Activated B cell treated with CpG ODN at 0.5 μM for 24 hours (primary cell): ENCODE data around the gene PIGV. TPM values are rescaled to one million over a fixed set of nuclear protein-coding genes. Genes with fewer than 3 reads are reported as not detected.
"Not testable (repeated sequence)": the region's sequence is repeated elsewhere in the genome, so short reads cannot be mapped to it uniquely, and the experiment has no call there.

ENCODE experiments used
- ATAC-seq: fragments of 200-7000 bp; cut with Tn5 transposase; one replicate; pipeline ENCODE4 v1.10.0; 2021; ENCODE audit warnings: low read depth, mild to moderate bottlenecking, moderate library complexity
- CTCF ChIA-PET: fragments of 350-600 bp; sonication (Branson Sonifier 250); formaldehyde crosslinking; loops from one replicate; lab custom pipeline; 2021; ENCODE audit warnings: antibody characterized with exemption; lab: Charles Lee
- POLR2A ChIA-PET: fragments of 350-600 bp; sonication (Branson Sonifier 250); formaldehyde crosslinking; loops from one replicate; lab custom pipeline; 2021; ENCODE audit warnings: antibody characterized with exemption; lab: Charles Lee
- DNase-seq: peaks from one replicate; pipeline ENCODE4 v3.0.0; 2022
- H3K27ac Mint-ChIP-seq: one replicate; pipeline ENCODE4 v1.8.0; 2020; ENCODE audit warnings: mixed read lengths
- H3K27me3 Mint-ChIP-seq: one replicate; pipeline ENCODE4 v1.8.0; 2021; ENCODE audit warnings: mixed read lengths
- H3K36me3 Mint-ChIP-seq: one replicate; pipeline ENCODE4 v1.8.0; 2021; ENCODE audit warnings: low read depth, mixed read lengths
- H3K4me1 Mint-ChIP-seq: one replicate; pipeline ENCODE4 v1.8.0; 2021; ENCODE audit warnings: mixed read lengths
- H3K4me3 Mint-ChIP-seq: one replicate; pipeline ENCODE4 v1.8.0; 2020; ENCODE audit warnings: mild to moderate bottlenecking, mixed read lengths
- H3K9me3 Mint-ChIP-seq: one replicate; pipeline ENCODE4 v1.8.0; 2020; ENCODE audit warnings: mixed read lengths
- CTCF ChIP-seq: fragments of 200-600 bp; IDR thresholded peaks from one replicate; pipeline ENCODE4 v1.8.0; 2022; ENCODE audit warnings: antibody characterized with exemption, mild to moderate bottlenecking
- intact Hi-C: fragments of 100-400 bp; cut with micrococcal nuclease; formaldehyde crosslinking; loops from one replicate; pipeline ENCODE4 v1.15.1; 2024
- total RNA-seq: library from RNA; stranded (reverse); gene quantifications from 2 replicates; pipeline ENCODE4 v1.2.3, GENCODE V29; 2022

Gene PIGV
- total RNA-seq, 1 donor from 2014 or later = 35.4 TPM

GRCh38 chr1:26838474-26839338 is 51.0 kb downstream of the PIGV start:
- CTCF ChIA-PET = interaction anchor here (0.8 to 2.6 kb wide), 5 partner anchors 18 to 50 kb away, joined by 3 to 17 read pairs (median 4); no protein-coding TSS in a partner anchor

GRCh38 chr1:26839339-26839722 is 51.6 kb downstream of the PIGV start:
- H3K27me3 Mint-ChIP-seq = no peaks in the 10 kb centered on the region
- H3K27ac Mint-ChIP-seq = peak overlapping the region; percentile 91
- H3K36me3 Mint-ChIP-seq = peaks cover 44% of the 10 kb centered on the region
- ChIA-PET POLR2A (interaction anchor here (0.7 to 2.9 kb wide), 12 partner anchors 11 to 339 kb away, joined by 3 to 38 read pairs (median 4); partner anchors contain the start of genes GPATCH3, GPN2 and PIGV), CTCF (interaction anchor here (0.8 to 2.6 kb wide), 5 partner anchors 18 to 50 kb away, joined by 3 to 17 read pairs (median 4); no protein-coding TSS in a partner anchor)
- intact Hi-C loops = loop anchor here (1.0 to 2.0 kb wide), 4 partner anchors 11 to 25 kb away; no protein-coding TSS in a partner anchor
- ATAC-seq (peak; percentile 9), DNase-seq (no peak)
- H3K4me3 Mint-ChIP-seq = peak overlapping the region; percentile 35
- H3K4me1 Mint-ChIP-seq = peaks cover 32% of the 10 kb centered on the region
- no peak for TF ChIP-seq CTCF
- no peaks in the 10 kb centered on the region for H3K9me3 Mint-ChIP-seq

More at GRCh38 chr1:26838474-26839338, 51.0 kb downstream of the PIGV start:
- no peak for TF ChIP-seq CTCF
- H3K36me3 Mint-ChIP-seq = peaks cover 45% of the 10 kb centered on the region
- peaks cover 38% of the 10 kb centered on the region for H3K4me1 Mint-ChIP-seq
- peak; percentile 97 for ATAC-seq
- H3K27ac Mint-ChIP-seq = peak overlapping the region; percentile 91
- peak; percentile 56 for DNase-seq
- H3K27me3 Mint-ChIP-seq = no peaks in the 10 kb centered on the region
- no peaks in the 10 kb centered on the region for H3K9me3 Mint-ChIP-seq
- intact Hi-C loops = loop anchor here (1.0 to 2.0 kb wide), 4 partner anchors 10 to 26 kb away; no protein-coding TSS in a partner anchor
- POLR2A ChIA-PET = interaction anchor here (0.6 to 2.9 kb wide), 13 partner anchors 10 to 338 kb away, joined by 3 to 38 read pairs (median 3); partner anchors contain the start of genes GPATCH3, GPN2 and PIGV
- peak overlapping the region; percentile 35 for H3K4me3 Mint-ChIP-seq

- Mint-ChIP-seq H3K27me3 (no peaks in the 10 kb centered on the region), H3K9me3 (no peaks in the 10 kb centered on the region), H3K4me3 (no peak overlapping the region), H3K36me3 (peaks cover 41% of the 10 kb centered on the region), H3K27ac (peak overlapping the region; percentile 91), H3K4me1 (peaks cover 28% of the 10 kb centered on the region)
- intact Hi-C loops = loop anchor here (1.0 to 2.0 kb wide), 4 partner anchors 11 to 25 kb away; no protein-coding TSS in a partner anchor
- TF ChIP-seq CTCF = no peak
- DNase-seq (no peak), ATAC-seq (no peak)
- ChIA-PET POLR2A (interaction anchor here (1.7 to 2.9 kb wide), 3 partner anchors 19 to 50 kb away, joined by 7 to 38 read pairs (median 14); partner anchors contain the start of gene GPN2), CTCF (interaction anchor here (0.8 to 2.6 kb wide), 3 partner anchors 19 to 51 kb away, joined by 3 to 17 read pairs (median 3); no protein-coding TSS in a partner anchor)
Measured at GRCh38 chr1:26839779-26840178, 52.0 kb downstream of the PIGV start.

- no peaks in the 10 kb centered on the region for H3K27me3 Mint-ChIP-seq
- H3K36me3 Mint-ChIP-seq = peaks cover 41% of the 10 kb centered on the region
- no peak for DNase-seq
- no peak overlapping the region for H3K4me3 Mint-ChIP-seq
- no peaks in the 10 kb centered on the region for H3K9me3 Mint-ChIP-seq
- CTCF ChIA-PET = no interaction called here
- ATAC-seq = no peak
- POLR2A ChIA-PET = no interaction called here
- peaks cover 4% of the 10 kb centered on the region for H3K4me1 Mint-ChIP-seq
- H3K27ac Mint-ChIP-seq = no peak overlapping the region
- TF ChIP-seq CTCF = no peak
- intact Hi-C loops = no loop called here
Measured at GRCh38 chr1:26844424-26845196, 56.9 kb downstream of the PIGV start.

- H3K4me3 Mint-ChIP-seq, POLR2A ChIA-PET, H3K4me1 Mint-ChIP-seq, H3K9me3 Mint-ChIP-seq, ATAC-seq, intact Hi-C loops, H3K27me3 Mint-ChIP-seq, H3K27ac Mint-ChIP-seq, CTCF ChIA-PET, DNase-seq: not testable (repeated sequence)
- peaks cover 58% of the 10 kb centered on the region for H3K36me3 Mint-ChIP-seq
Measured at GRCh38 chr1:26847826-26848225, 60.1 kb downstream of the PIGV start.
